Measurements from ENCODE around the gene SFXN3. TPM values are rescaled to one million over a fixed set of nuclear protein-coding genes. Genes with fewer than 3 reads are reported as not detected.

Gene SFXN3
- total RNA-seq, 4 donors from 2014 or later = 35.8 to 56.8 (median 43.3) TPM

GRCh38 chr10:101035916-101036702, 5.1 kb downstream of the SFXN3 start:
- no peak for DNase-seq
- intact Hi-C loops (cut with DNase I) = no loop called here
- no peaks in the 10 kb centered on the region for H3K27me3 ChIP-seq
- H3K27ac ChIP-seq = no peak overlapping the region
- no peak overlapping the region for H3K4me3 ChIP-seq (replicated peaks in 1 of 3)
- WGBS, 2 donors = 85 to 89% methylated on average over 10 of the region's 10 CpGs
- H3K36me3 ChIP-seq = peaks cover 18 to 22% of the 10 kb centered on the region in 2 donors
- H3K9me3 ChIP-seq = no peaks in the 10 kb centered on the region
- no peak for TF ChIP-seq CTCF (IDR thresholded peaks at IDR 0.05)
- no peak for TF ChIP-seq POLR2A (IDR thresholded peaks at IDR 0.05)
- peaks cover 14 to 15% of the 10 kb centered on the region in 2 donors for H3K4me1 ChIP-seq

GRCh38 chr10:101036726-101037125, 5.7 kb downstream of the SFXN3 start:
- H3K4me3 ChIP-seq (replicated peaks in 1 of 3) = no peak overlapping the region
- intact Hi-C loops (cut with DNase I) = no loop called here
- peaks cover 12 to 14% of the 10 kb centered on the region in 2 donors for H3K4me1 ChIP-seq
- H3K27ac ChIP-seq = no peak overlapping the region
- TF ChIP-seq POLR2A (IDR thresholded peaks at IDR 0.05) = no peak
- TF ChIP-seq CTCF (IDR thresholded peaks at IDR 0.05) = no peak
- H3K27me3 ChIP-seq = no peaks in the 10 kb centered on the region
- 64 to 90% methylated on average over 3 of the region's 7 CpGs for WGBS, 2 donors
- no peaks in the 10 kb centered on the region for H3K9me3 ChIP-seq
- DNase-seq = no peak
- H3K36me3 ChIP-seq = peaks cover 18 to 22% of the 10 kb centered on the region in 2 donors

- whole genome bisulfite sequencing, 2 donors = 69 to 79% methylated on average over 5 of the region's 5 CpGs
- H3K4me3 ChIP-seq (replicated peaks in 1 of 3) = no peak overlapping the region
- intact Hi-C loops (cut with DNase I) = no loop called here
- H3K27ac ChIP-seq = no peak overlapping the region
- no peak for DNase-seq
- TF ChIP-seq CTCF (IDR thresholded peaks at IDR 0.05) (no peak), POLR2A (IDR thresholded peaks at IDR 0.05) (no peak)
- no peaks in the 10 kb centered on the region for H3K27me3 ChIP-seq
- peaks cover 18 to 22% of the 10 kb centered on the region in 2 donors for H3K36me3 ChIP-seq
- H3K9me3 ChIP-seq = no peaks in the 10 kb centered on the region
- peaks cover 11 to 14% of the 10 kb centered on the region in 2 donors for H3K4me1 ChIP-seq
Measured at GRCh38 chr10:101038484-101038883, 7.5 kb downstream of the SFXN3 start.

- no peak overlapping the region for H3K4me3 ChIP-seq (replicated peaks in 1 of 3)
- H3K27me3 ChIP-seq = no peaks in the 10 kb centered on the region
- no peaks in the 10 kb centered on the region for H3K9me3 ChIP-seq
- no peak overlapping the region for H3K27ac ChIP-seq
- WGBS, 2 donors = 98 to 100% methylated on average over 3 of the region's 3 CpGs
- H3K4me1 ChIP-seq = peaks cover 13% of the 10 kb centered on the region in 2 donors
- H3K36me3 ChIP-seq = peaks cover 18 to 22% of the 10 kb centered on the region in 2 donors
- intact Hi-C loops (cut with DNase I) = no loop called here
- TF ChIP-seq POLR2A (IDR thresholded peaks at IDR 0.05) (no peak), CTCF (IDR thresholded peaks at IDR 0.05) (no peak)
- DNase-seq = no peak
Measured at GRCh38 chr10:101040061-101040460, 9.0 kb downstream of the SFXN3 start.

GRCh38 chr10:101040851-101041250, 9.8 kb downstream of the SFXN3 start:
- H3K27me3 ChIP-seq = no peaks in the 10 kb centered on the region
- WGBS, 2 donors = 31 to 48% methylated on average over 2 of the region's 2 CpGs
- no peak overlapping the region for H3K27ac ChIP-seq
- no peak for DNase-seq
- peaks cover 13% of the 10 kb centered on the region in 2 donors for H3K4me1 ChIP-seq
- H3K36me3 ChIP-seq = peaks cover 18 to 22% of the 10 kb centered on the region in 2 donors
- TF ChIP-seq CTCF (IDR thresholded peaks at IDR 0.05) (no peak), POLR2A (IDR thresholded peaks at IDR 0.05) (no peak)
- intact Hi-C loops (cut with DNase I) = no loop called here
- H3K4me3 ChIP-seq (replicated peaks in 1 of 3) = no peak overlapping the region
- H3K9me3 ChIP-seq = no peaks in the 10 kb centered on the region
